DMS153 treated with DMSO at 0.1 percent for 48 hours (cell line): ENCODE results near the gene CYP19A1.
"Not testable (repeated sequence)": the region's sequence is repeated elsewhere in the genome, so short reads cannot be mapped to it uniquely, and the experiment has no call there.

Experiments
- DNase-seq: peaks from one replicate; lab custom pipeline; 2025; ENCODE audit not compliant: unreplicated experiment; lab: John Stamatoyannopoulos, UW

The CYP19A1 gene

GRCh38 chr15:51265037-51265555 is 73.3 kb downstream of the CYP19A1 start:
- no peak for DNase-seq

- DNase-seq = no peak
These were observed 74.7 kb downstream of the CYP19A1 start for GRCh38 chr15:51263726-51264125.

GRCh38 chr15:51263116-51263515 is 75.3 kb downstream of the CYP19A1 start:
- no peak for DNase-seq

- DNase-seq = no peak
These were observed 75.9 kb downstream of the CYP19A1 start for GRCh38 chr15:51262463-51262862.

- not testable (repeated sequence) for DNase-seq
These were observed 77.3 kb downstream of the CYP19A1 start for GRCh38 chr15:51261113-51261512.

DNA sequence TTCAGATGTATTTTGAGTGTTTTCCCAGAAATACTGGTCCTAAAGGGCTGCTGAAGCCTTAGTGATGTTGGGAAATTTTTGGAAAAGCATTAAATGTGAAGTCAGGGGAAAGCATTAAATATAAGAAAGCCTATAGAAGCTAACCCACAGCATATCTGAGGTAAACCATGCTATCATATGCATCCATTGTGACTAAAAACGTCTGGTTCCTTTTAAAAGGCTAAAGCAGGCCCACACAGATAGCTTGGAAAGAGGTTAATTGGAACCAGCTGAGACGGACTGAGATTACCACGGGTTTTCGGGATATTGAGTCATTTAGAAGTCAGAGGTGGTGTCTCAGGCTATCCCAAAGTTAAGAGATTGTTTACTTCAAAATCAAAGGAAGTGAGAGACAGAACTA is 78.2 kb downstream of the CYP19A1 start:
- DNase-seq = no peak

DNA sequence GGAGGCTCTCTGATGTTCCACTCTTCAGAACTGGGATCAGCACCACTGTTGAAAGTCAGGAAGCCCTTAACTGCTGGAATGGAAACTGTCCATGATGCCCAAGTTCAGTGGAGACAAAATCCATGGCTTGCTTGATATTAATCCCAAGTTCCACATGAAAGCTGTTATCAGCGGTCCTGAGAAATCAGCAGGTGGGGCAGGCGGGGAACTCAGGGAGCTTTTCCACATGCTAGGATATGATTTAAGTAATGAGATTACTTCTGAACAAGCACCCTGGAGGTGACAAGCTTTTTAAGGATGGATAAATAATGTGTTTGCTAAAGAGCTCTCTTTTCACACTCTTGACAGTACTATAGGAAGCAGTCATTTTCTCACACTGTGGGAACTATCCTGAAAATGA is 82.9 kb downstream of the CYP19A1 start:
- DNase-seq = no peak

DNA sequence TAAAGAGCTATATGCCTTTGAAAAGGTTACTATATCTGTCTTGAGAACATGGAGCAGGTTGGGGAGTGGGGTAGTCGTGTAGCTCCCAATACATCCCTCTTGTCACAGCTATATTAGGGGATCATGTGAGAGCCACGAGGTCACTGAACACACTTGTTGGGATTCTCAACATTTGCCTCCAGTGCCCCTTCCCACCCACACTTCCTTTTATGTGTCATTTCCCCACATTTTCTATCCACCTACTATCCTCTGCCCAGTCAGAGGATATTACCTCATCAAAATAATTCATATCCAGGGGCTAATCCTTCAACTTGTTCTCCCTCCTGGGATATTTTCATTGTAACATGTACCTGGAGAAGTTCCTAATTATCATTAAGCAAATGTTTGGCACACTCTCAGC is 85.0 kb downstream of the CYP19A1 start:
- DNase-seq = no peak

DNA sequence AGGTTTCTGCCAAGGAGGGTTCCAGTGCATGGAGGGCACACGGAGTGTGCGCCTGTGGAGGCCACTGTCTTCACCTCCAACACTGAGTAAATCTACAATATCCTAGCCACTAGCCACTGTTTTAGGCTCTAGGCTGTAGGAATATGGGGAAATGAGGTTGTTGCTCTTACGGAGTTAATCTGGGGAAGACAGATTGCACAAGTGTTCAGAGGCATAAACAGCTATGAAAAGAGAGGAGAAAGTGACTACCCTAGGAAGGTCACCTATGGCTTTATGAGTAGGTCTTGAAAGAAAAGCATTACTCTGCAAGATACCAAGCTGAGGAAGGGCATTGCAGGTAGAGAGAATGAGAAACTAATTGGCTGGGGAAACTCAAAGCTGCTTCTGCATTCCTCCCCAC is 85.7 kb downstream of the CYP19A1 start:
- DNase-seq = no peak

DNA sequence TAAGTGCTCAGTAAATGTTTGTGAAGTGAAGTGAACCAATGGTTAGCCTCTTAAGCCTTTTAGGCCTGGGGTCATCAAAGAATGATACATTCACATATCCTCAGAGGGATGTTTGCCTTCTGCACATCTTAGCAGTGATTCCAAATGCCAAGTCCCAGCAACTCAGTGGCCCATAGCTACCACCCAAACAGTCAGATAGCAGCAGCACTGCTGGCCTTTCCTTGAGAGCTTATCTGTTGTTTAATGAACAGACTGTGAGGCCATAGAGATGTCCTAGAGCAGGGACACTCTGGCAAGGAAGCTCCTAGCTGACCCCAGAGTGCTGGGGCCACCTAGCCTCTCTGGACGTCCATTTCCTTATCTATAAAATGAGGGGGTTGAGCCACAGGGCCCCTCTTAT is 86.8 kb downstream of the CYP19A1 start:
- no peak for DNase-seq

- no peak for DNase-seq
These were observed 88.0 kb downstream of the CYP19A1 start for GRCh38 chr15:51250217-51251011.

- no peak for DNase-seq
These were observed 92.8 kb downstream of the CYP19A1 start for GRCh38 chr15:51245628-51246027.

DNA sequence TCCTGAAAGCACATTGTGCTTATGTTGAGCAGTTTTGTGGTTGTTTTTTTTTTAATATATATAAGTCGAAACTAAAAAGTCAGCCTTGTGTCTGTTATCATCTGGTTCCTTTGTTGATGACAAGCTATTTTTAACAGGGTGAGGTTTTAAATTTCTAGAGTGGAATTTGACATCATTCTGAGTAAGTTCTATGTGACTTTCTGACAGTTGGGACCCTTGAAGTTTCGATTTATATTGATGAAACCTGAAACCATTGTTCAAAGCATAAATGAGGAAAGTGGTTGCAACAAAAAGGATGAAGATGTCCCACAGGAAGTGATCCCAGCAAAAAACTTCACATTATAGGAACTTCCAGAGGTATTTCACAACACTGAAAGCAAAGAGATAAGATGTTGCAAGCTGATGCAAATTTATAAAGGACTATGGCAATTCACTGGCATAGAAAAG is 94.0 kb downstream of the CYP19A1 start:
- no peak for DNase-seq

DNA sequence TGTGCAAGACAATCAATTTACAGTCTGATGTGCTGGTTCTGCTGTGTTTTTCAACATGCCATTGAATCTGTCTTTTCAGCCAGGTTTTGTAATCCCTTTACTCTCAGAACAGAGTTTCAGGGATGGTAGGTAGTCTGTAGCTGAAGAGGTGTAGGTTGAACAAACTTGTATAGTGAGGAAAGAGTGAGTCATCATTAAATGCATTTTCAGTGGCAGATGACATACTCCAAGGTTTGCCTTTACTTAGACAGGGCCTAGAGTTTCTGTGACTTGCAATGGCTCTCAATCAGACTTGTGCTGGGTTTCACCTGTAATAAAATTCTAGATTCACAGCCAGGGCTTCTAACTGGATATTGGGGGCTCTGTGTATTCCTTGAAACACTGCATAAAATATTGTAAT is 94.6 kb downstream of the CYP19A1 start:
- no peak for DNase-seq

- no peak for DNase-seq
These were observed 98.3 kb downstream of the CYP19A1 start for GRCh38 chr15:51240066-51240465.

DNA sequence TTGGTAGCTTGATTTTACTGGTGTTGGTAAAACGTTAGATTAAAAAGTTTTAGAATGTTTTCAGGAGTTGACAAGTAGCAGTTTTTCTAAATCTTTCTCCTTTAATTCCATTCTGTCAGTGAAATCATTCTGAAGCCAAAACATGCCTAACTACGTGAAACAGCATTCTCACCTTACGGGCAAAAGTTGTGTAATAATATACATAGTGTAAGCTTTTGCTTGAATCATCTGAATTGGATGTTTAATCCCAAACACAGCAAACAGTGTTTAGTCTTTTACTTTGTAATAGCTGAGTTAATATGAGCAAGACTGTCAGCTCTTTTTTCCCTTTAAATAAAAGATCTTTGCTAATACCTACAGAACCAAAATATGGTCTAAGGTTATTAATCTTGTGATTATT is 100.6 kb downstream of the CYP19A1 start:
- DNase-seq = no peak

GRCh38 chr15:51234176-51234927 is 104.0 kb downstream of the CYP19A1 start:
- DNase-seq = no peak

DNA sequence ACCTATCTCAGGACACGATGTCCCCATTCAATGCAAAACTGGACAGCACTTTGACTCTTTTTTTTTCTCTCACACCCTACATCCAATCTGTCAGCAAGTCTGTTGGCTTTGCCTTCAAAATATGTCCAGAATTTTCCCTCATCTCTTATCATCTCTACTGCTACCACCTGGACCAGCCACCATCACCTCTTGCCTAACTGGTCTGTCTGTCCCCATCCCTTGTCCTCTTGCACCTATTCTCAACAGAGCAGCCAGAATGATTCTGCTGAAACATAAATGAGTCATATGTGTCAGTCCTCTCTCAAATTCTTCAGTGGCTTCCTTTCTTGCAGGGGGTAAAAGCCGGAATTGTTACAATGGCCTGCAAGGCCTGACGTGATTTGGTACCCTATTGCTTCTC is 105.8 kb downstream of the CYP19A1 start:
- no peak for DNase-seq

DNA sequence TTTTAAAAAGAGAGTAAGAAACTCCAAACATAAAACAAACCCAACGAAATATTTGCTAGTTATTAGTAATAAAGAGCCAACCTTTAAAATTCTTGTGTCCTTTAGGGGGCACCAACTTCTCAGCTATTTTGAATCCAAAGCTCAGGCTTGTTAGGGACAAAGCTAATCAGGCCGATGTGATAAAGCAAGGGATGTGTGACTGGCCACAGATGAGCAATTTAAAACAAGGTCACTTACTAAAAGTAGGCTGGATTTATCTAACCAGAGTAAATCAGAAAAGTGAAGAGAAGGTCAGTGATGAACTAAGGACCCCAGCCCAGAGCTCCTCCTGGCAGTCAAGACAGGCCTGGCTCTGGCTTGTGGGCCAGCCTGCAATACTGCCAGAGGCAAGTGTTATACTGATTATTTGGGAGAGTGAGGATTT is 108.5 kb downstream of the CYP19A1 start:
- no peak for DNase-seq

DNA sequence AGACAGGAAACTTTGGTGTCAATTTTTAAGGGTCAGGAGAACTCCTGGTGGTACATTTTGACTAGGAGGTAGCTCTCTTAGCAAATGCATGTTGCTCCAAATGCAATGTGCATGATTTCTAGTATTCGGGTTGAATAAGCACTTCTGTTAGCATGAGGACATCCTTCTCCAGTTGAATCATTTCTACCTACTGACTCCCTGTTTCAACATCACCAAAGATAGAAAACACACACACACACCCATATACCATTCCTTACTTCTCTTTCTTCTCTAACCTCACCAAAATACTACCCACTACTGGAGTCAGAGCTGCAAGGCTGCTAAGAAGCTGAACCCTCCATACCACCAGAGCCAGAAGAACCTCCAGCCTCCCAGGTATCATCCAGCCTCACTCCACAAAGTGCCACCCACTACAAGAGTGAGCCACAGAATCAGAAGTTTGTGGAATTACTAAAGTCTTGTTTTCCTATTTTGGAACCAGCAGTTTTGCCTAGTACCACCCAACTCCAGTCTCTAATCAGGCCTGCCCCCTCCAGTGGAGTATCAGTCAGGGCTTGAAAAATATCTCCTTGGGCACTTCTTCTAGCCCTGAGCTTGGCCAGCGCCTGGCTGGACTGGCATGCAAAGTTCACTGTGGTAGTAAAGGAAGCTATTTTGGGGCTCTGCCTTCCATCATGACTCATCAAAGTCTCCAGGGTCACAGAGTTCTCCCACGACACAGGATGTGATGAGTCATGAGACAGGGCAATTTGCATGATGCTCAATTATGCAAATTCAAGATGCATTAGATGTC is 110.3 kb downstream of the CYP19A1 start:
- no peak for DNase-seq

DNA sequence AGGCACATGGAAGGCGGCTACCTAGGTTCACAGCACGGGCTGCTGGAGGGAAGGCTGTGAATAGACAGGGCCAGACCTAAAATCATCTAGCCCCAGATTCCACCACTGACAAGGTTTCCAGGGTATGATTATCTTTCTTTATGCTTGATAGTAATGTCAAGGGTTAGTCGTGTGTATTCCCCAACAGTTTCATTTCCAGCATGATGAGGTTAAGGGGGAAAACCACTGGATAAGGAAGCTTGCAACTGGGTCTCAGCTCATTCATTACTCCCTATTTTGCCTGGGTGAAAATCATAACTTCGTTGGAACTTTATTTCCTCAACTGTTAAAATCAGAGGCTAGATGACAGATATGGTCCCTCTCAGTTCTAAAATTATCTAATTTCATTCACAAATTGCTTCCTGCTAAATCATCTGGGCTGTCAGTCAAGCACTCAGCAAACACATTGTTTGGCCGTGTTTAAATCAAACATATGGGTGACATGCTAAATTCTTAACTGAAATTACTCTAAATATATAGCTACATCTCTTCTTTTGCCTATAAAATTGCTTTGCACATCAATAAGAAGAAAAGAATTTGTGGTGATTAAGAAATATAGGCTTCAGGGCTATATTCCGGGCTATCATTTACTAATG is 111.7 kb downstream of the CYP19A1 start:
- no peak for DNase-seq
